Thoracic aorta (tissue), 2 donors: ENCODE results near the gene PRXL2B. TPM values are rescaled to one million over a fixed set of nuclear protein-coding genes. Genes with fewer than 3 reads are reported as not detected.

Experiments
- ATAC-seq: fragments of 150-250 bp; one replicate; pipeline ENCODE4 v1.8.0; 2017; ENCODE audit warnings: low read depth; ENCODE audit not compliant: insufficient number of reproducible peaks, low FRiP score
- DNase-seq: peaks from one replicate; pipeline ENCODE4 v3.0.0-alpha.2; 2020; ENCODE audit warnings: low spot score
- H3K27ac ChIP-seq, 2 donors: fragments of 200-600 bp; sonication (generic); 1 replicate in 1 of 2; 2 replicates in 1 of 2; pipeline ENCODE4 v1.5.1; 2016; ENCODE audit warnings: mild to moderate bottlenecking in 2 of 2, moderate library complexity in 2 of 2
- H3K27me3 ChIP-seq: fragments of 200-600 bp; sonication (generic); replicated peaks from 2 replicates; pipeline ENCODE4 v1.6.0; 2016; ENCODE audit warnings: mild to moderate bottlenecking; ENCODE audit not compliant: insufficient read depth
- H3K36me3 ChIP-seq: fragments of 200-600 bp; sonication (generic); one replicate; pipeline ENCODE4 v1.5.1; 2016
- H3K4me1 ChIP-seq, 2 donors: fragments of 200-600 bp; sonication (generic); 1 replicate in 1 of 2; 2 replicates in 1 of 2; pipeline versions ENCODE4 v1.5.1 to v1.6.0; 2016; ENCODE audit warnings: low read depth in 2 of 2, mild to moderate bottlenecking in 1 of 2; ENCODE audit not compliant: control insufficient read depth in 1 of 2
- H3K4me3 ChIP-seq: fragments of 200-600 bp; sonication (generic); 2 replicates; pipeline ENCODE4 v1.5.1; 2016; ENCODE audit warnings: mild to moderate bottlenecking
- H3K9me3 ChIP-seq: fragments of 200-600 bp; sonication (generic); 2 replicates; pipeline ENCODE4 v1.5.1; 2016
- CTCF ChIP-seq: fragments of 200-600 bp; sonication (generic); IDR thresholded peaks from one replicate; pipeline ENCODE4 v1.5.1; 2019; ENCODE audit warnings: antibody characterized with exemption
- total RNA-seq, 2 donors: library from RNA; depleted of rRNA; stranded (reverse); fragments of >200 nt; gene quantifications; one replicate each; pipeline versions ENCODE4 v1.1.0 to v1.2.3, GENCODE V29; 2016

The PRXL2B gene
- total RNA-seq, 2 donors from 2014 or later = 8.3 to 15.2 TPM

GRCh38 chr1:2559509-2560298 is 26.9 kb upstream of the PRXL2B start:
- Histone ChIP-seq H3K4me3 (no peak overlapping the region), H3K9me3 (no peaks in the 10 kb centered on the region), H3K4me1 (peaks cover 15 to 28% of the 10 kb centered on the region in 2 donors), H3K27ac (no peak overlapping the region), H3K36me3 (no peaks in the 10 kb centered on the region), H3K27me3 (no peaks in the 10 kb centered on the region)
- ATAC-seq (no peak), DNase-seq (no peak)
- TF ChIP-seq CTCF = no peak

GRCh38 chr1:2560299-2561073 is 26.1 kb upstream of the PRXL2B start:
- no peak for ATAC-seq

DNA sequence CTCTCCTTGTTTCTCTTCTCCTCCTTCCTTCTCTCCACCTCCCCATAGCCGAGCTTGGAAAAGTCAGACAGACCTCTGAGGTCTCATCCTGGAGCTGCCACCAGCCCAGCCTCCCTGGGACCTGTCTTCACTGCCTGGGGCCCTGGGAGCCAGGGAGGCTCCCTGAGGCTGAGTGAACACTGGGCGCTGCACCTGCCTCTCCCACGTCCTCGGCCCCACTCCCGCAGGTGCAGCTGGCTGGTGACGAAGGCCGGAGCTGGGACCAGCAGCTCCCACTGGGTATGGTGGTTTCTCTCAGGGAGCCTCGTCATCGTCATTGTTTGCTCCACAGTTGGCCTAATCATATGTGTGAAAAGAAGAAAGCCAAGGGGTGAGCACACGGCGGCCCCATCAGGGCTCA is 25.1 kb upstream of the PRXL2B start:
- Histone ChIP-seq H3K9me3 (no peaks in the 10 kb centered on the region), H3K27me3 (no peaks in the 10 kb centered on the region), H3K4me1 (peaks cover 11 to 14% of the 10 kb centered on the region in 2 donors), H3K4me3 (no peak overlapping the region), H3K36me3 (no peaks in the 10 kb centered on the region), H3K27ac (no peak overlapping the region)
- no peak for ATAC-seq
- DNase-seq = no peak
- no peak for TF ChIP-seq CTCF

More at GRCh38 chr1:2560299-2561073, 26.1 kb upstream of the PRXL2B start:
- Histone ChIP-seq H3K4me3 (no peak overlapping the region), H3K9me3 (no peaks in the 10 kb centered on the region), H3K27ac (no peak overlapping the region), H3K4me1 (peaks cover 11 to 22% of the 10 kb centered on the region in 2 donors), H3K36me3 (no peaks in the 10 kb centered on the region), H3K27me3 (no peaks in the 10 kb centered on the region)
- no peak for TF ChIP-seq CTCF
- no peak for DNase-seq

DNA sequence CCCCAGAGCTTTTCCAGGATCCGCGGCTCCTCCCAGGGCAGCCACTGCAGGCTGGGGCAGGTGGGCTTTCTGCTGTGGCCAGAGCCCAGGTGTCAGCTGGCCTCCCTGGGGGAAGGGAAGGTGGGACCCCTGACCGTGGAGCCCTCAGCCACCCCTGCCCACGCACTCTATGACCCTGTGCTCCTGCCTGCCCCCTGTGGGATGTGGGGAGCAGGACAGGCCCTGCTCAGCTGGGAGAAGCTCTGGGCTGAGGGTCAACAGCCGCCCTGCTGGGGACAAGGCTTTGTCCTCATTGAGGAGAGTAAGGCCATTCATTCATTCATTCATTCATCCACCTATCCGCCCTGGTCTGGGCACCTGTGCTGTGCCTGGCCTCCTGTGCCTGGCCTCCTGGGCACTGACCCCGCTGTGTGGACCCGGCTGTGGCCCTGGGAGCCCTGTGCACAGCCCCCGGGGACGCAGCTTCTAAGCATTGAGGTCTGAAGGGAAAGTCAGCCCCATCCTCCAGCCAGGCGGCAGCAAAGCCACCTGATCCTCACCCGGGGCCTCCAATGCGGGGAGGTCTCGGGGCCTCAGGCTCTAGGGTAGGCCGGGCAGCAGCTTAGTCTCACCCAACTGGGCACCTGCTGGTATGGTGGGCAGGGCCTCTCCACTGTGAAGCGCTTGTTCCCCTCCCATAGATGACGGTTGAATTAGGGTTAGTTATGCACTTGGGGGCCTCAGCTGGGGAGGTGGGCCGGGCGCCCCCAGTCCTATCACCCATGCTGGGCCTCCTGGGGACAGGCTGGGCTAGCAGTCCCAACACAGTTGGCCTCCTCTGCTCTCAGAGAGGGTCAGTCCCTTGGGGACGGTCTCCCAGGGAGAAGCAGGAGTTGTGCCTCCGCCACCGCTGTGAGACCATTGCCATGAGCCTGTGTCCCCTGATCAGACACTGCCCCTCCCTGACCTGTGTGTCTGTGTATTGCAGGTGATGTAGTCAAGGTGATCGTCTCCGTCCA is 24.4 kb upstream of the PRXL2B start:
- no peak for TF ChIP-seq CTCF
- Histone ChIP-seq H3K4me1 (peaks cover 6% of the 10 kb centered on the region in 2 donors), H3K27ac (no peak overlapping the region), H3K4me3 (no peak overlapping the region), H3K27me3 (no peaks in the 10 kb centered on the region), H3K9me3 (no peaks in the 10 kb centered on the region), H3K36me3 (no peaks in the 10 kb centered on the region)
- DNase-seq (no peak), ATAC-seq (no peak)
